Measurements from ENCODE around the gene ALX4. TPM values are rescaled to one million over a fixed set of nuclear protein-coding genes. Genes with fewer than 3 reads are reported as not detected.

Gene ALX4
- polyA plus RNA-seq, 4 donors: 0.04 TPM; not detected in 3

- 71 to 82% (median 75%) methylated on average over 8 of the region's 8 CpGs for WGBS, 3 donors
- Histone ChIP-seq H3K27me3 (ENCODE audit: control insufficient read depth in 3 of 3, insufficient read depth in 3 of 3, low read length in 3 of 3) (no peaks in the 10 kb centered on the region), H3K4me3 (ENCODE audit: low read depth in 1 of 3, low read length in 3 of 3) (no peak overlapping the region), H3K4me1 (ENCODE audit: control insufficient read depth in 3 of 3, insufficient read depth in 2 of 3, low read depth in 1 of 3, low read length in 2 of 3) (no peaks in the 10 kb centered on the region), H3K9me3 (ENCODE audit: control insufficient read depth in 2 of 2, insufficient read depth in 1 of 2, low read depth in 1 of 2, low read length in 1 of 2) (no peaks in the 10 kb centered on the region), H3K36me3 (ENCODE audit: control insufficient read depth in 3 of 3, insufficient read depth in 2 of 3, low read depth in 1 of 3, low read length in 3 of 3) (no peaks in the 10 kb centered on the region), H3K27ac (ENCODE audit: low read depth in 1 of 3, low read length in 2 of 3) (no peak overlapping the region)
- no peak for FAIRE-seq
- no peak for DNase-seq
These were observed 42.0 kb downstream of the ALX4 start for GRCh38 chr11:44267750-44268613.

GRCh38 chr11:44267006-44267749 is 42.8 kb downstream of the ALX4 start:
- Histone ChIP-seq H3K36me3 (ENCODE audit: control insufficient read depth in 3 of 3, insufficient read depth in 2 of 3, low read depth in 1 of 3, low read length in 3 of 3) (no peaks in the 10 kb centered on the region), H3K4me3 (ENCODE audit: low read depth in 1 of 3, low read length in 3 of 3) (no peak overlapping the region), H3K27ac (ENCODE audit: low read depth in 1 of 3, low read length in 2 of 3) (no peak overlapping the region), H3K4me1 (ENCODE audit: control insufficient read depth in 3 of 3, insufficient read depth in 2 of 3, low read depth in 1 of 3, low read length in 2 of 3) (no peaks in the 10 kb centered on the region), H3K27me3 (ENCODE audit: control insufficient read depth in 3 of 3, insufficient read depth in 3 of 3, low read length in 3 of 3) (no peaks in the 10 kb centered on the region), H3K9me3 (ENCODE audit: control insufficient read depth in 2 of 2, insufficient read depth in 1 of 2, low read depth in 1 of 2, low read length in 1 of 2) (no peaks in the 10 kb centered on the region)
- DNase-seq (no peak), FAIRE-seq (no peak)
- WGBS, 3 donors: 68 to 84% (median 76%) methylated on average over 24 of the region's 24 CpGs

- Histone ChIP-seq H3K4me1 (ENCODE audit: control insufficient read depth in 3 of 3, insufficient read depth in 2 of 3, low read depth in 1 of 3, low read length in 2 of 3) (no peaks in the 10 kb centered on the region), H3K36me3 (ENCODE audit: control insufficient read depth in 3 of 3, insufficient read depth in 2 of 3, low read depth in 1 of 3, low read length in 3 of 3) (no peaks in the 10 kb centered on the region), H3K9me3 (ENCODE audit: control insufficient read depth in 2 of 2, insufficient read depth in 1 of 2, low read depth in 1 of 2, low read length in 1 of 2) (no peaks in the 10 kb centered on the region), H3K27ac (ENCODE audit: low read depth in 1 of 3, low read length in 2 of 3) (no peak overlapping the region), H3K27me3 (ENCODE audit: control insufficient read depth in 3 of 3, insufficient read depth in 3 of 3, low read length in 3 of 3) (no peaks in the 10 kb centered on the region), H3K4me3 (ENCODE audit: low read depth in 1 of 3, low read length in 3 of 3) (no peak overlapping the region)
- FAIRE-seq (no peak), DNase-seq (no peak)
- 78 to 86% (median 82%) methylated on average over 8 to 9 of the region's 9 CpGs for WGBS, 3 donors
These were observed 43.7 kb downstream of the ALX4 start for GRCh38 chr11:44266056-44266780.

GRCh38 chr11:44264761-44265160 is 45.2 kb downstream of the ALX4 start:
- Histone ChIP-seq H3K27ac (ENCODE audit: low read depth in 1 of 3, low read length in 2 of 3) (no peak overlapping the region), H3K27me3 (ENCODE audit: control insufficient read depth in 3 of 3, insufficient read depth in 3 of 3, low read length in 3 of 3) (peaks cover 0 to 2% (median 0%) of the 10 kb centered on the region in 3 donors), H3K9me3 (ENCODE audit: control insufficient read depth in 2 of 2, insufficient read depth in 1 of 2, low read depth in 1 of 2, low read length in 1 of 2) (no peaks in the 10 kb centered on the region), H3K36me3 (ENCODE audit: control insufficient read depth in 3 of 3, insufficient read depth in 2 of 3, low read depth in 1 of 3, low read length in 3 of 3) (no peaks in the 10 kb centered on the region), H3K4me1 (ENCODE audit: control insufficient read depth in 3 of 3, insufficient read depth in 2 of 3, low read depth in 1 of 3, low read length in 2 of 3) (no peaks in the 10 kb centered on the region), H3K4me3 (ENCODE audit: low read depth in 1 of 3, low read length in 3 of 3) (no peak overlapping the region)
- no peak for DNase-seq
- FAIRE-seq: no peak
- 83 to 88% (median 84%) methylated on average over 21 to 22 of the region's 22 CpGs for WGBS, 3 donors

- DNase-seq: no peak
- 62 to 83% (median 78%) methylated on average over 8 of the region's 8 CpGs for WGBS, 3 donors
- H3K9me3 ChIP-seq (ENCODE audit: control insufficient read depth in 2 of 2, insufficient read depth in 1 of 2, low read depth in 1 of 2, low read length in 1 of 2): no peaks in the 10 kb centered on the region
- H3K27ac ChIP-seq (ENCODE audit: low read depth in 1 of 3, low read length in 2 of 3): no peak overlapping the region
- no peak overlapping the region for H3K4me3 ChIP-seq (ENCODE audit: low read depth in 1 of 3, low read length in 3 of 3)
- H3K27me3 ChIP-seq (ENCODE audit: control insufficient read depth in 3 of 3, insufficient read depth in 3 of 3, low read length in 3 of 3): peaks cover 0 to 2% (median 0%) of the 10 kb centered on the region in 3 donors
- no peaks in the 10 kb centered on the region for H3K36me3 ChIP-seq (ENCODE audit: control insufficient read depth in 3 of 3, insufficient read depth in 2 of 3, low read depth in 1 of 3, low read length in 3 of 3)
- no peak for FAIRE-seq
- no peaks in the 10 kb centered on the region for H3K4me1 ChIP-seq (ENCODE audit: control insufficient read depth in 3 of 3, insufficient read depth in 2 of 3, low read depth in 1 of 3, low read length in 2 of 3)
These were observed 45.5 kb downstream of the ALX4 start for GRCh38 chr11:44264438-44264749.

GRCh38 chr11:44263738-44264437 is 46.1 kb downstream of the ALX4 start:
- FAIRE-seq (no peak), DNase-seq (no peak)
- Histone ChIP-seq H3K36me3 (ENCODE audit: control insufficient read depth in 3 of 3, insufficient read depth in 2 of 3, low read depth in 1 of 3, low read length in 3 of 3) (no peaks in the 10 kb centered on the region), H3K4me1 (ENCODE audit: control insufficient read depth in 3 of 3, insufficient read depth in 2 of 3, low read depth in 1 of 3, low read length in 2 of 3) (no peaks in the 10 kb centered on the region), H3K27me3 (ENCODE audit: control insufficient read depth in 3 of 3, insufficient read depth in 3 of 3, low read length in 3 of 3) (peaks cover 0 to 2% (median 0%) of the 10 kb centered on the region in 3 donors), H3K9me3 (ENCODE audit: control insufficient read depth in 2 of 2, insufficient read depth in 1 of 2, low read depth in 1 of 2, low read length in 1 of 2) (no peaks in the 10 kb centered on the region), H3K4me3 (ENCODE audit: low read depth in 1 of 3, low read length in 3 of 3) (no peak overlapping the region), H3K27ac (ENCODE audit: low read depth in 1 of 3, low read length in 2 of 3) (no peak overlapping the region)
- WGBS, 3 donors: 72 to 85% (median 74%) methylated on average over 17 to 20 of the region's 20 CpGs

GRCh38 chr11:44261800-44262591 is 47.9 kb downstream of the ALX4 start:
- peaks cover 0 to 3% of the 10 kb centered on the region in 2 donors for H3K9me3 ChIP-seq (ENCODE audit: control insufficient read depth in 2 of 2, insufficient read depth in 1 of 2, low read depth in 1 of 2, low read length in 1 of 2)
- no peak overlapping the region for H3K27ac ChIP-seq (ENCODE audit: low read depth in 1 of 3, low read length in 2 of 3)
- H3K27me3 ChIP-seq (ENCODE audit: control insufficient read depth in 3 of 3, insufficient read depth in 3 of 3, low read length in 3 of 3): peaks cover 0 to 2% (median 0%) of the 10 kb centered on the region in 3 donors
- H3K4me3 ChIP-seq (ENCODE audit: low read depth in 1 of 3, low read length in 3 of 3): no peak overlapping the region
- DNase-seq (no peak), FAIRE-seq (no peak)
- peaks cover 0 to 5% (median 0%) of the 10 kb centered on the region in 3 donors for H3K36me3 ChIP-seq (ENCODE audit: control insufficient read depth in 3 of 3, insufficient read depth in 2 of 3, low read depth in 1 of 3, low read length in 3 of 3)
- no peaks in the 10 kb centered on the region for H3K4me1 ChIP-seq (ENCODE audit: control insufficient read depth in 3 of 3, insufficient read depth in 2 of 3, low read depth in 1 of 3, low read length in 2 of 3)
- WGBS, 3 donors: 82 to 87% (median 85%) methylated on average over 14 of the region's 14 CpGs
